ENCODE measurements around the gene C2orf72. TPM values are rescaled to one million over a fixed set of nuclear protein-coding genes. Genes with fewer than 3 reads are reported as not detected.

C2orf72 gene
- total and polyA plus RNA-seq, 2 experiments from 2014 or later: 86.9 to 112 TPM

- Histone ChIP-seq H4K20me1 (ENCODE audit: insufficient read depth, poor library complexity, severe bottlenecking) (no peaks in the 10 kb centered on the region), H3K27ac (no peak overlapping the region), H3K9me2 (replicated peaks; ENCODE audit: insufficient read depth) (no peaks in the 10 kb centered on the region), H3K79me2 (no peaks in the 10 kb centered on the region), H3K36me3 (replicated peaks; ENCODE audit: insufficient read depth, low read depth) (no peaks in the 10 kb centered on the region), H3K4me1 (ENCODE audit: insufficient read depth) (peaks cover 9% of the 10 kb centered on the region), H2AFZ (no peak overlapping the region), H3K4me3 (no peak overlapping the region), H3K9me3 (ENCODE audit: low read depth) (no peaks in the 10 kb centered on the region), H3K27me3 (no peaks in the 10 kb centered on the region), H3K4me2 (no peak overlapping the region)
- TF ChIP-seq, protein P1, sequence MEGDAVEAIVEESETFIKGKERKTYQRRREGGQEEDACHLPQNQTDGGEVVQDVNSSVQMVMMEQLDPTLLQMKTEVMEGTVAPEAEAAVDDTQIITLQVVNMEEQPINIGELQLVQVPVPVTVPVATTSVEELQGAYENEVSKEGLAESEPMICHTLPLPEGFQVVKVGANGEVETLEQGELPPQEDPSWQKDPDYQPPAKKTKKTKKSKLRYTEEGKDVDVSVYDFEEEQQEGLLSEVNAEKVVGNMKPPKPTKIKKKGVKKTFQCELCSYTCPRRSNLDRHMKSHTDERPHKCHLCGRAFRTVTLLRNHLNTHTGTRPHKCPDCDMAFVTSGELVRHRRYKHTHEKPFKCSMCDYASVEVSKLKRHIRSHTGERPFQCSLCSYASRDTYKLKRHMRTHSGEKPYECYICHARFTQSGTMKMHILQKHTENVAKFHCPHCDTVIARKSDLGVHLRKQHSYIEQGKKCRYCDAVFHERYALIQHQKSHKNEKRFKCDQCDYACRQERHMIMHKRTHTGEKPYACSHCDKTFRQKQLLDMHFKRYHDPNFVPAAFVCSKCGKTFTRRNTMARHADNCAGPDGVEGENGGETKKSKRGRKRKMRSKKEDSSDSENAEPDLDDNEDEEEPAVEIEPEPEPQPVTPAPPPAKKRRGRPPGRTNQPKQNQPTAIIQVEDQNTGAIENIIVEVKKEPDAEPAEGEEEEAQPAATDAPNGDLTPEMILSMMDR (IDR thresholded peaks at IDR 0.05; ENCODE audit: poor library complexity): no peak
- TF ChIP-seq EZH2 (IDR thresholded peaks at IDR 0.05; ENCODE audit: borderline replicate concordance) (no peak), EZH2phosphoT487 (IDR thresholded peaks at IDR 0.05; ENCODE audit: low read depth, severe bottlenecking, unreplicated experiment) (no peak)
- 46% methylated on average over 2 of the region's 2 CpGs for WGBS (ENCODE audit: low lambda C conversion rate, missing lambda C conversion rate)
- DNase-seq (ENCODE audit: low spot score): no peak
These were observed 27.1 kb upstream of the C2orf72 start for GRCh38 chr2:231010201-231010730.

DNA sequence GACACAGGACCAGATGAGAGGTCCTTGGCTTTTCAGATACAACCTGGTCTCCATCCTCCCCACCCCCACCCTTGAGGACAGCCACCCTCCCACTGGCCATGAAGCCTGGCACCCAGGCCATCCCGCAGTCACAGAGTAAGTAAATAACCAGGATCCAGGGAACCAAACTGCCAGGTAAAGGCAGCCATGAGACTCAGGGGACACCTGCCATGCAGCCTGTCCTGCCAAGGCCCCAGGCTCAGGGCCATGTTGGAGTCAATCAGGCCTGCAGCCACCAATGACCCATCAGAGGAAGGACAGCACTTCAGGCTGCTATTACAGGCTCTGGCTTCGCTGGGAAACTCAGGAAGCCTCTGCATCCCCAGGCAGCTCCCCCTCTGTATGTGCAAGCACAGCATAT lies 25.8 kb upstream of the C2orf72 start:
- no peaks in the 10 kb centered on the region for H3K79me2 ChIP-seq
- no peaks in the 10 kb centered on the region for H3K27me3 ChIP-seq
- 68% methylated on average over 2 of the region's 2 CpGs for WGBS (ENCODE audit: low lambda C conversion rate, missing lambda C conversion rate)
- no peak overlapping the region for H3K4me2 ChIP-seq
- no peak overlapping the region for H3K27ac ChIP-seq
- no peaks in the 10 kb centered on the region for H4K20me1 ChIP-seq (ENCODE audit: insufficient read depth, poor library complexity, severe bottlenecking)
- TF ChIP-seq, protein P1 (IDR thresholded peaks at IDR 0.05; ENCODE audit: poor library complexity): no peak
- TF ChIP-seq EZH2 (IDR thresholded peaks at IDR 0.05; ENCODE audit: borderline replicate concordance) (no peak), EZH2phosphoT487 (IDR thresholded peaks at IDR 0.05; ENCODE audit: low read depth, severe bottlenecking, unreplicated experiment) (no peak)
- no peak for DNase-seq (ENCODE audit: low spot score)
- no peak overlapping the region for H3K4me3 ChIP-seq
- no peaks in the 10 kb centered on the region for H3K36me3 ChIP-seq (replicated peaks; ENCODE audit: insufficient read depth, low read depth)
- H3K9me2 ChIP-seq (replicated peaks; ENCODE audit: insufficient read depth): no peaks in the 10 kb centered on the region
- H2AFZ ChIP-seq: no peak overlapping the region
- H3K4me1 ChIP-seq (ENCODE audit: insufficient read depth): peaks cover 9% of the 10 kb centered on the region
- no peaks in the 10 kb centered on the region for H3K9me3 ChIP-seq (ENCODE audit: low read depth)

DNA sequence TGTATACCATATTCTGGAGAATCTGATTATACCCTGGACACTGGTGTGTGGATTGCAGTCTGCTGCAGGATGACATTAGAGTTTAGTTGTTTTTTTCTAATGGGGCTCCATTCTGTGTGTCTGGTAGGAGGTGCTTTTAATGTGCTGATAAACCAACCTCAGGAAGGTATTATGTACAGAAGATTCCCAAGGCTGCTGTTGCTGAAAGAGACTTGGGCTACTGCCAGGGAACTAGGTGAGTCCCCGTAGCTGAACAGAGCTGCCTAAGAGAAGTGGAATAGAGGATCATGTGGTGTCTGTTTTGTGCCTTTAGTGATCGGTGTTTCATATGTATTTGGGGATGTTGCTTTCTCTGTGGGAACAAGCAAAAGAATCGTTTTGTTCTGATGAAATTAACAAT lies 24.9 kb upstream of the C2orf72 start:
- Histone ChIP-seq H2AFZ (no peak overlapping the region), H3K27me3 (no peaks in the 10 kb centered on the region), H3K4me2 (no peak overlapping the region), H3K79me2 (no peaks in the 10 kb centered on the region), H3K9me3 (ENCODE audit: low read depth) (no peaks in the 10 kb centered on the region), H3K27ac (no peak overlapping the region), H3K4me1 (ENCODE audit: insufficient read depth) (peaks cover 9% of the 10 kb centered on the region), H3K4me3 (no peak overlapping the region), H4K20me1 (ENCODE audit: insufficient read depth, poor library complexity, severe bottlenecking) (no peaks in the 10 kb centered on the region), H3K36me3 (replicated peaks; ENCODE audit: insufficient read depth, low read depth) (no peaks in the 10 kb centered on the region), H3K9me2 (replicated peaks; ENCODE audit: insufficient read depth) (no peaks in the 10 kb centered on the region)
- DNase-seq (ENCODE audit: low spot score): peak; percentile 50
- WGBS (ENCODE audit: low lambda C conversion rate, missing lambda C conversion rate): 74% methylated on average over 3 of the region's 3 CpGs
- TF ChIP-seq EZH2 (IDR thresholded peaks at IDR 0.05; ENCODE audit: borderline replicate concordance) (no peak), EZH2phosphoT487 (IDR thresholded peaks at IDR 0.05; ENCODE audit: low read depth, severe bottlenecking, unreplicated experiment) (no peak)
- TF ChIP-seq, protein P1 (IDR thresholded peaks at IDR 0.05; ENCODE audit: poor library complexity): no peak
